ENCODE results near the gene QPRT. TPM values are rescaled to one million over a fixed set of nuclear protein-coding genes. Genes with fewer than 3 reads are reported as not detected.
"Not testable (repeated sequence)": the region's sequence is repeated elsewhere in the genome, so short reads cannot be mapped to it uniquely, and the experiment has no call there.

QPRT gene
- polyA plus RNA-seq, 1 of the 3 experiments (the other 2 are of a cell fraction) = 12.5 TPM

DNA sequence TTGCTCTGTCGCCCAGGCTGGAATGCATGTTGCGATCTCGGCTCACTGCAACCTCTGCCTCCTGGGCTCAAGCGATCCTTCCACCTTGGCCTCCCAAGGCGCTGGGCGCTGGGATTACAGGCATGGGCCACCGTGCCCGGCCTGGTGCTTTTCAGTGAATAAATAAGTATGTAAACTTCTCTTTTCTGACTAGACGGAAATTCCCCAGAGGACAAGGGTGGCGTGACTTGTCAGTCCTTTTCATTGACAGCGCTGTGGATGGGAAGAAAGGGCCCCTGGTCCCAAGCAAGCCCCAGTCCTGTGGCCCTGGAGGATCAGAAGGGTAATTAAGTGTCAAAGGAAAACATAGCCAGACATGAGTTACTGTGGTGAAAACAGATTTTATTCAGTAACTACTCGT, 25.5 kb upstream of the QPRT start:
- CTCF ChIA-PET = no interaction called here

DNA sequence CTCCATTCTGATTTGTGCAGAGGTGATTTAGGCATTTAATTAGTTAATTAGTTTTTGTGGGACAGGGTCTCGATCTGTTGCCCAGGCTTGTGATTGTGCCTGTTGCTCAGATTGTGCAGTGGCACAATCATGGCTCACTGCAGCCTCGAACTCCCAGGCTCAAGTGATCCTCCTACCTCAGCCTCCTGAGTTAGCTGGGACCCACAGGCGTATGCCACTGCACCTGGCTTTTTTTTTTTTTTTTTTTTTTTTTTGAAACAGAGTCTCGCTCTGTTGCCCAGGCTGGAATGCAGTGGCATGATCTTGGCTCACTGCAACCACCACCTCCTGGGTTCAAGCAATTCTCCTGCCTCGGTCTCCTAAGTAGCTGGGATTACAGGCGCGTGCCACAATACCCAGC, 25.1 kb upstream of the QPRT start:
- H3K4me3 ChIP-seq (ENCODE audit: low read depth in 2 of 2, low read length in 1 of 2); H3K36me3 ChIP-seq (replicated peaks in 1 of 2; ENCODE audit: control insufficient read depth in 1 of 2, insufficient read depth in 2 of 2, low read length in 1 of 2); CTCF ChIA-PET; H3K9me2 ChIP-seq; H3K27me3 ChIP-seq (ENCODE audit: insufficient read depth); H3K9me3 ChIP-seq; H3K9ac ChIP-seq; POLR2A ChIA-PET; H3K4me2 ChIP-seq; DNase-seq; H3K4me1 ChIP-seq (ENCODE audit: control insufficient read depth in 1 of 2, insufficient read depth in 2 of 2, low read depth in 1 of 2, low read length in 1 of 2); H2AFZ ChIP-seq (ENCODE audit: low read depth); H4K20me1 ChIP-seq (ENCODE audit: insufficient read depth); H3F3A ChIP-seq (replicated peaks; ENCODE audit: insufficient read depth); H3K79me2 ChIP-seq (ENCODE audit: insufficient read depth); H3K27ac ChIP-seq (ENCODE audit: low read depth in 2 of 2, low read length in 1 of 2): not testable (repeated sequence)
- 81% methylated on average over 7 of the region's 7 CpGs for WGBS (ENCODE audit: low lambda C conversion rate)

More for the DNA sequence above, 25.5 kb upstream of the QPRT start:
- Histone ChIP-seq H3K79me2 (ENCODE audit: insufficient read depth) (no peaks in the 10 kb centered on the region), H3K9me3 (no peaks in the 10 kb centered on the region), H3K4me3 (ENCODE audit: low read depth in 2 of 2, low read length in 1 of 2) (no peak overlapping the region), H3K9ac (no peak overlapping the region), H3K36me3 (replicated peaks in 1 of 2; ENCODE audit: control insufficient read depth in 1 of 2, insufficient read depth in 2 of 2, low read length in 1 of 2) (no peaks in the 10 kb centered on the region), H3K4me1 (ENCODE audit: control insufficient read depth in 1 of 2, insufficient read depth in 2 of 2, low read depth in 1 of 2, low read length in 1 of 2) (no peaks in the 10 kb centered on the region), H3F3A (replicated peaks; ENCODE audit: insufficient read depth) (no peaks in the 10 kb centered on the region), H3K9me2 (no peaks in the 10 kb centered on the region), H4K20me1 (ENCODE audit: insufficient read depth) (no peaks in the 10 kb centered on the region), H3K27ac (ENCODE audit: low read depth in 2 of 2, low read length in 1 of 2) (no peak overlapping the region), H3K4me2 (no peak overlapping the region), H2AFZ (ENCODE audit: low read depth) (no peak overlapping the region), H3K27me3 (ENCODE audit: insufficient read depth) (no peaks in the 10 kb centered on the region)
- WGBS (ENCODE audit: low lambda C conversion rate) = 89% methylated on average over 12 of the region's 12 CpGs
- TF ChIP-seq EZH2phosphoT487 (IDR thresholded peaks at IDR 0.05; ENCODE audit: borderline replicate concordance, low read depth) (no peak), NRF1 (IDR thresholded peaks at IDR 0.05; ENCODE audit: low read depth, low read length) (no peak), JUND (IDR thresholded peaks at IDR 0.05) (no peak), TEAD4 (IDR thresholded peaks at IDR 0.05; ENCODE audit: borderline replicate concordance, insufficient read depth) (no peak), SIN3A (IDR thresholded peaks at IDR 0.05; ENCODE audit: borderline replicate concordance, low read depth, low read length) (no peak), GATA2 (CRISPR knock-in tag; IDR thresholded peaks at IDR 0.05) (no peak), TAF1 (IDR thresholded peaks at IDR 0.05; ENCODE audit: borderline replicate concordance, low read depth, low read length) (no peak), RCOR1 (IDR thresholded peaks at IDR 0.05; ENCODE audit: low read length) (no peak), CHD2 (IDR thresholded peaks at IDR 0.05; ENCODE audit: low read length, partially characterized antibody) (no peak), FOSL2 (IDR thresholded peaks at IDR 0.05; ENCODE audit: borderline replicate concordance, low read depth) (no peak), IRF3 (IDR thresholded peaks at IDR 0.05; ENCODE audit: low read depth, low read length) (no peak), YY1 (IDR thresholded peaks at IDR 0.05; ENCODE audit: low read depth) (no peak), GABPA (IDR thresholded peaks at IDR 0.05; ENCODE audit: low read depth) (no peak), TCF12 (IDR thresholded peaks at IDR 0.05) (no peak)
- TF ChIP-seq, protein P1, sequence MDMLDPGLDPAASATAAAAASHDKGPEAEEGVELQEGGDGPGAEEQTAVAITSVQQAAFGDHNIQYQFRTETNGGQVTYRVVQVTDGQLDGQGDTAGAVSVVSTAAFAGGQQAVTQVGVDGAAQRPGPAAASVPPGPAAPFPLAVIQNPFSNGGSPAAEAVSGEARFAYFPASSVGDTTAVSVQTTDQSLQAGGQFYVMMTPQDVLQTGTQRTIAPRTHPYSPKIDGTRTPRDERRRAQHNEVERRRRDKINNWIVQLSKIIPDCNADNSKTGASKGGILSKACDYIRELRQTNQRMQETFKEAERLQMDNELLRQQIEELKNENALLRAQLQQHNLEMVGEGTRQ (IDR thresholded peaks at IDR 0.05; ENCODE audit: borderline replicate concordance, low read depth, low read length) = no peak
- TF ChIP-seq, protein P2, sequence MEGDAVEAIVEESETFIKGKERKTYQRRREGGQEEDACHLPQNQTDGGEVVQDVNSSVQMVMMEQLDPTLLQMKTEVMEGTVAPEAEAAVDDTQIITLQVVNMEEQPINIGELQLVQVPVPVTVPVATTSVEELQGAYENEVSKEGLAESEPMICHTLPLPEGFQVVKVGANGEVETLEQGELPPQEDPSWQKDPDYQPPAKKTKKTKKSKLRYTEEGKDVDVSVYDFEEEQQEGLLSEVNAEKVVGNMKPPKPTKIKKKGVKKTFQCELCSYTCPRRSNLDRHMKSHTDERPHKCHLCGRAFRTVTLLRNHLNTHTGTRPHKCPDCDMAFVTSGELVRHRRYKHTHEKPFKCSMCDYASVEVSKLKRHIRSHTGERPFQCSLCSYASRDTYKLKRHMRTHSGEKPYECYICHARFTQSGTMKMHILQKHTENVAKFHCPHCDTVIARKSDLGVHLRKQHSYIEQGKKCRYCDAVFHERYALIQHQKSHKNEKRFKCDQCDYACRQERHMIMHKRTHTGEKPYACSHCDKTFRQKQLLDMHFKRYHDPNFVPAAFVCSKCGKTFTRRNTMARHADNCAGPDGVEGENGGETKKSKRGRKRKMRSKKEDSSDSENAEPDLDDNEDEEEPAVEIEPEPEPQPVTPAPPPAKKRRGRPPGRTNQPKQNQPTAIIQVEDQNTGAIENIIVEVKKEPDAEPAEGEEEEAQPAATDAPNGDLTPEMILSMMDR (IDR thresholded peaks at IDR 0.05) = no peak
- DNase-seq = no peak
- POLR2A ChIA-PET = no interaction called here

Measured in SK-N-SH (cell line).